ENCODE data around the gene AQP7.
"Not testable (repeated sequence)": the region's sequence is repeated elsewhere in the genome, so short reads cannot be mapped to it uniquely, and the experiment has no call there.

Gene AQP7

DNA sequence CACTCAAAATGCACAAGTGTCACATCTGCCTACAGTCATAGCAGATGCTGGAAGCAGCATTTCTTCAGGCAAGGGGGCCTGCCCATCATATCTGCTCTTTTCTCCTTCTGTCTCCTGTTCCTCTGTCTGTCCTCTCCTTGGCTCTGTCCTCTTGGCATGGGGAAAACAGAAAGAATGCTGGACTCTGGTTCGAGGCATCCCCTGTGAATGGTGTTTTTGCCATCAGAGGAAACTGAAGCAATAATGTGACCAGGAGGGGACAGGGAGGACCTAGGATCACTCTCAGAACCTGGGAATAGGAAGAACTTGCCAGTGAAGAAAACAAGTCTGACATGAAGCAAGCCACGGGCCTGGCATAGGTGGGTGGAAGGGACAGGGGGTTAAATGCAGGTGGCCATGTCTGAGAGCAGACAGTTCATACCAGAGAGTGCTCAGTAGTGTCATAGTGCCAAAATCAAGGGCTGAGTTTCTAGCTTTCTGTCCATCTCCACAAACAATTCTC is 35.3 kb downstream of the AQP7 start:
- DNase-seq: no peak

DNA sequence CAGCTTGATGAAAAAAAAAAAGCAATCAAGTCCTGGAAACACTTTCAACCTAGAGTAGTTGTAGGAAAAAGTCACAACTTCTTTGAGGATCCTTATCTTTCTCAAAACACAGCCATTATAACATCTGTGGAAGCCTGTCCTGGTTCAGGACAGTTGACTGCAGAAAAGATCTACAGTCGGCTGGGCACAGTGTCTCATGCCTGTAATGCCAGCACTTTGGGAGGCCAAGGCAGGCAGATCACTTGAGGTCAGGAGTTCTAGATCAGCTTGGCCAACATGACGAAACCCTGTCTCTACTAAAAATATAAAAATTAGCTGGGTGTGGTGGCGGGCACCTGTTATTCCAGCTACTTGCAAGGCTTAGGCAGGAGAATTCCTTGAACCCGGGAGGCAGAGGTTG is 37.6 kb downstream of the AQP7 start:
- not testable (repeated sequence) for DNase-seq

- no peak for DNase-seq
Measured at GRCh38 chr9:33364127-33364526, 38.2 kb downstream of the AQP7 start.

- DNase-seq: not testable (repeated sequence)
Measured at GRCh38 chr9:33358641-33359040, 43.7 kb downstream of the AQP7 start.

- DNase-seq: no peak
Measured at GRCh38 chr9:33355933-33356332, 46.4 kb downstream of the AQP7 start.

- DNase-seq: no peak
Measured at GRCh38 chr9:33354651-33355211, 47.6 kb downstream of the AQP7 start.

GRCh38 chr9:33351547-33351946 is 50.8 kb downstream of the AQP7 start:
- DNase-seq: no peak

DNA sequence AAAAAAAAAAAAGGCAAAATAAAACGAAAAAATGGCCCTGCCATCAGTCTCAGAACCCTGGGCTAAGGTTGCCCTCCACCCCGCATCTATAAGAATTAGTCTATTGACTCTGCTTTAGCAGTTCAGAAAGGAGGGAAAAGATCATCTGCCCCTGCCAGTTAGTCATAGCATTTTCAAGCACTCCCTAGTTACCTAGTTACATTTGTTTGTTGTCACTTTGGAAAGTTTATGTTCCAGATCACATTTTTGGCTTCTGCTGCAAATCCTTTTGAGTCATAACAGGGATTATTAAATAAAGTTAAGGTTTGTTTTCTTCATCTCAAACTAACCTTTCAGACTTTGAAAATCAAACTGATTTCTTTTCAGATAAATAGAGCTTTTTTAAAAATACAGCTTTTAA is 52.1 kb downstream of the AQP7 start:
- DNase-seq: no peak

DNA sequence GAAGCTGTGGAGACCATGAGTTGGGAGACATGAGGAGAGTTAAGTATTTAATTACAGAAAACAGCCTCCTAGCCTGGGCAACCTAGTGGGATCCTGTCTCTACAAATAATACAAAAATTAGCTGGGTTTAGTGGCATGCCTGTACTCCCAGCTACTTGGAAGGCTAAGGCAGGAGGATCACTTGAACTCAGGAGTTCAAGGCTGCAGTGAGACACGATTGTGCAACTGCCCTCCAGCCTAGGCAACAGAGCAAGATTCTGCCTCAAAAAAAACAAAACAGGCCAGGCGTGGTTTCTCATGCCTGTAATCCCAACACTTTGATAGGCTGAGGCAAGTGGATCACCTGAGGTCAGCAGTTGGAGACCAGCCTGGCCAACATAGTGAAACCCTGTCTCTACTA is 52.6 kb downstream of the AQP7 start:
- DNase-seq: no peak

GRCh38 chr9:33348998-33349397 is 53.4 kb downstream of the AQP7 start:
- no peak for DNase-seq

DNA sequence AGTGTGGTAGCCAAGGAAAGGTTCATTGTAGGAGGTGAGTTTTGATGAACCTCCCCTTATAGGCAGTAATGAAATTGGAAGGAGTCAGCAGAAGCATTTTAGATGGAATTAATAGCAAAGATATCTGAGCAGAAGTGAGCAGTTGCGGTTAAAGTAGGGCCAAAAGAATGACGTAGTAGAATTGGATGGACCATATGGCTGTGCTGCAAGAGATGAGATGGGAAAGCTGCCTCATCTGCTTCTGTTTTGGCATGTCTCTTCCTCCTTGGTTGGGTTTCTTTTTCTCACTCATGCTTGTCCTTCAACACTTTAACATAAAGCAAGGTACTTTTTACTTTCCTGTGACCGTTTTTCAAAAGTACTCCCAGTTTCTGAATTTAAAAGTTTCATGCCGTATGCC is 55.8 kb downstream of the AQP7 start:
- no peak for DNase-seq

DNA sequence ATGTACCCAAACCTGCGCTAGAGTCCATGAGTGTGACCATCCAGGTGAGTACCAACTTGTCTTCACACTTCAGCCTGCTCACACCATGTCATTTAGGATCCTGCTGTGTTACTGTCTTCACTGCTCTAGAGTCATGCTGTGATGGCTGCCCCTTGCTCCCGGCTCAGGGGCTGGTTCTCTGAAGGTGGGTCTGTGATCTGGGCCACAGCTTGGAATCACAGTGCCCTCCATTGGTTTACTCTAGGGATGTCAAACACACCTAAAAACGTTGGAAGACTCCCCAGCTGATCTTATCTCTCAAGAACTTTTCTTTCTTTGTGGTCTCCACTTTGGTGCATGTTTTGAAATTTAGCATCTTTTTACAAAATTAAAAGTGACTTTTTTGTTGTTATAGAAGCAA is 58.2 kb downstream of the AQP7 start:
- no peak for DNase-seq

DNA sequence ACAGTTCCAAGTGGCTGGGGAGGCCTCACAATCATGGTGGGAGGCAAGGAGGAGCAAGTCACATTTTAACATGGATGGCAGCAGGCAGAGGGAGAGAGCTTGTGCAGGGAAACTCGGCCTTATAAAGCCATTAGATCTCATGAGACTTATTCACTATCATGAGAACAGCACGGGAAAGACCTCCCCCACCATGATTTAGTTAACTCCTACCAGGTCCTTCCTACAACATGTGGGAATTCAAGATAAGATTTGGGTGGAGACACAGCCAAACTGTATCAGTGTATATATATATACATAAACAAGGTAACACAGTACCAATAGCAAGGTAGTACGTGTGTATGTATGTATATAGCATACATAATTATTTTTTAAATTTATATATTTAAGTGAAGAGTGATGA is 61.2 kb downstream of the AQP7 start:
- DNase-seq: no peak

GRCh38 chr9:33340186-33340585 is 62.2 kb downstream of the AQP7 start:
- DNase-seq: no peak

All from NCI-H1417 treated with DMSO at 0.1 percent for 48 hours (cell line).